GM12878 (cell line): ENCODE results near the gene PPME1. TPM values are rescaled to one million over a fixed set of nuclear protein-coding genes. Genes with fewer than 3 reads are reported as not detected.

Experiments
- ATAC-seq: fragments of 200-7000 bp; cut with Tn5 transposase; 3 replicates; pipeline ENCODE4 v1.9.1; 2020; ENCODE audit warnings: mild to moderate bottlenecking, moderate library complexity
- BruUV-seq: library from RNA; stranded (reverse); fragments of 400-500 nt; replicated peaks from 2 replicates; lab custom pipeline; 2021; lab: Mats Ljungman, UMichigan
- CTCF ChIA-PET: fragments of 300-600 bp; sonication (Branson Sonifier 250); formaldehyde crosslinking; extraction: SDS; loops from one replicate; lab custom pipeline; 2021; ENCODE audit warnings: inconsistent platforms; lab: Yijun Ruan, JAX
- POLR2A ChIA-PET: fragments of 350-600 bp; formaldehyde crosslinking; extraction: SDS; loops from one replicate; lab custom pipeline; 2021; ENCODE audit warnings: inconsistent platforms; lab: Charles Lee
- RAD21 ChIA-PET: fragments of 300-600 bp; sonication (Branson Sonifier 250); formaldehyde crosslinking; loops from one replicate; lab custom pipeline; 2023; ENCODE audit warnings: antibody characterized with exemption; ENCODE audit not compliant: unreplicated experiment; lab: Charles Lee
- SMC1A ChIA-PET: fragments of 300-600 bp; sonication (Branson Sonifier 250); formaldehyde crosslinking; loops from one replicate; lab custom pipeline; 2023; ENCODE audit not compliant: unreplicated experiment, uncharacterized antibody; lab: Charles Lee
- DNase-seq: peaks from one replicate; pipeline ENCODE4 v3.0.0-alpha.2; 2011; ENCODE audit warnings: low read depth, low spot score
- FAIRE-seq: peaks from 3 replicates; lab custom pipeline; 2011; peaks lifted over from hg19 to GRCh38; lab: Jason Lieb, UNC
- H2AFZ ChIP-seq: 2 replicates; pipeline ENCODE4 v1.6.0; 2011; ENCODE audit warnings: low read depth, low read length, control low read depth; ENCODE audit not compliant: control insufficient read depth
- H3K27ac ChIP-seq: 2 replicates; pipeline ENCODE4 v1.5.1; 2011; ENCODE audit warnings: control low read depth; ENCODE audit not compliant: control insufficient read depth, insufficient read depth
- H3K27me3 ChIP-seq, 2 experiments: replicated peaks in 1 of 2; 2 replicates each; pipeline versions ENCODE4 v1.6.0 to v1.6.1; 2011; ENCODE audit warnings: low read length in 1 of 2; ENCODE audit not compliant: control insufficient read depth in 2 of 2, insufficient read depth in 2 of 2
- H3K36me3 ChIP-seq, 2 experiments: 2 replicates each; pipeline ENCODE4 v1.5.1; 2011; ENCODE audit warnings: low read length in 1 of 2; ENCODE audit not compliant: control insufficient read depth in 2 of 2, insufficient read depth in 2 of 2
- H3K4me1 ChIP-seq: 2 replicates; pipeline ENCODE4 v1.6.1; 2011; ENCODE audit warnings: mild to moderate bottlenecking, low read length, moderate library complexity, mixed read lengths; ENCODE audit not compliant: control insufficient read depth, insufficient read depth
- H3K4me2 ChIP-seq: 2 replicates; pipeline ENCODE4 v1.6.0; 2011; ENCODE audit warnings: control low read depth; ENCODE audit not compliant: control insufficient read depth, insufficient read depth
- H3K4me3 ChIP-seq: fragments of 200-600 bp; sonication (generic); 2 replicates; pipeline ENCODE4 v1.5.1; 2016
- H3K79me2 ChIP-seq: 2 replicates; pipeline ENCODE4 v1.6.0; 2011; ENCODE audit warnings: low read length; ENCODE audit not compliant: control insufficient read depth, insufficient read depth
- H3K9ac ChIP-seq: 2 replicates; pipeline ENCODE4 v1.8.0; 2011; ENCODE audit warnings: low read length, control low read depth, mixed read lengths; ENCODE audit not compliant: control insufficient read depth, insufficient read depth
- H3K9me3 ChIP-seq: replicated peaks from 3 replicates; pipeline ENCODE4 v1.5.1; 2011; ENCODE audit warnings: mild to moderate bottlenecking, low read length; ENCODE audit not compliant: control insufficient read depth, insufficient read depth
- H4K20me1 ChIP-seq: 2 replicates; pipeline ENCODE4 v1.6.0; 2011; ENCODE audit not compliant: control insufficient read depth, insufficient read depth
- BRCA1 ChIP-seq: IDR thresholded peaks from 2 replicates; pipeline ENCODE4 v1.6.1; 2011; ENCODE audit warnings: low read depth, low read length, improper control_type of control experiment
- CREB1 ChIP-seq: IDR thresholded peaks from 2 replicates; pipeline ENCODE4 v1.6.1; 2012; ENCODE audit warnings: low read depth, mild to moderate bottlenecking, inconsistent platforms
- E2F8 ChIP-seq: fragments of 450-650 bp; IDR thresholded peaks from 2 replicates; pipeline ENCODE4 v1.6.1; 2018; ENCODE audit warnings: mild to moderate bottlenecking, low read depth, moderate library complexity; ENCODE audit not compliant: partially characterized antibody
- NFYB ChIP-seq: IDR thresholded peaks from 2 replicates; pipeline ENCODE4 v1.6.1; 2011; ENCODE audit warnings: low read depth, mild to moderate bottlenecking, low read length, improper control_type of control experiment, moderate library complexity; ENCODE audit not compliant: insufficient read depth
- PAX5 ChIP-seq: IDR thresholded peaks from 2 replicates; pipeline ENCODE4 v1.6.1; 2011; ENCODE audit warnings: low read depth, low read length, borderline replicate concordance
- POLR2A ChIP-seq: IDR thresholded peaks from 2 replicates; pipeline ENCODE4 v1.6.1; 2011; ENCODE audit warnings: low read depth, mild to moderate bottlenecking, low read length
- RFX5 ChIP-seq: IDR thresholded peaks from 2 replicates; pipeline ENCODE4 v1.6.1; 2011; ENCODE audit warnings: low read depth, low read length, improper control_type of control experiment
- SRF ChIP-seq, 2 experiments: IDR thresholded peaks; 2 replicates each; pipeline ENCODE4 v1.6.1; 2011; ENCODE audit warnings: low read depth in 2 of 2, low read length in 2 of 2, mild to moderate bottlenecking in 1 of 2, moderate library complexity in 1 of 2
- ZBTB4 ChIP-seq: fragments of 450-650 bp; formaldehyde crosslinking; IDR thresholded peaks from 2 replicates; pipeline ENCODE4 v1.4.0; 2022; ENCODE audit warnings: mild to moderate bottlenecking, moderate library complexity
- ZNF207 ChIP-seq: fragments of 450-650 bp; IDR thresholded peaks from 2 replicates; pipeline ENCODE4 v1.6.1; 2014; ENCODE audit warnings: antibody characterized with exemption, mild to moderate bottlenecking, borderline replicate concordance
- WGBS: methylation state at CpG from one replicate; pipeline ENCODE4 v1.1.6; 2016; ENCODE audit warnings: low lambda C conversion rate; ENCODE audit not compliant: insufficient replicate concordance, insufficient coverage; ENCODE audit errors: missing lambda C conversion rate; 5-methylcytosine and 5-hydroxymethylcytosine counted together
- in situ Hi-C: fragments of 300-500 bp; cut with MboI; formaldehyde crosslinking; loops from 9 replicates; pipeline ENCODE4 v1.14.3; 2018; ENCODE audit warnings: mixed read lengths
- intact Hi-C: fragments of 100-400 bp; cut with micrococcal nuclease; formaldehyde crosslinking; loops from one replicate; pipeline ENCODE4 v1.14.2; 2022; ENCODE audit not compliant: unreplicated experiment
- polyA plus RNA-seq, 11 experiments: library from polyadenylated mRNA; depleted of rRNA in 4 of 11; unstranded in 6 of 11; stranded (reverse) in 5 of 11; fragments of >200 nt; fragmentation: Nextera tagmentation in 4 of 11; fragmentation: Illumina TruSeq in 1 of 11; extraction: Ambion mirVana in 4 of 11; extraction: Trizol in 1 of 11; gene quantifications; 1 replicate in 1 of 11; 2 replicates in 10 of 11; pipeline versions ENCODE4 v1.2.1 to v1.2.3, GENCODE V29; 2011 to 2016; ENCODE audit warnings: inconsistent platforms in 2 of 11, missing spikeins in 2 of 11, low read depth in 1 of 11
- total RNA-seq, 4 experiments: library from RNA; depleted of rRNA in 3 of 4; stranded (reverse); fragments of >200 nt in 3 of 4; fragmentation: Illumina TruSeq in 1 of 4; extraction: Trizol in 1 of 4; gene quantifications; 2 replicates each; pipeline versions ENCODE4 v1.2.1 to v1.2.3, GENCODE V29; 2013 to 2021
- TF ChIP-seq, protein P1 (sequence below): IDR thresholded peaks from 2 replicates; pipeline ENCODE4 v1.6.1; 2012; ENCODE audit warnings: improper control_type of control experiment, low read depth, low read length; ENCODE audit not compliant: insufficient replicate concordance

Gene PPME1
- total and polyA plus RNA-seq, 10 of the 15 experiments (the other 5 are each of a cell fraction or from before 2014, with no cell fraction given) = 3.1 to 51.4 (median 20.8) TPM

- ChIA-PET RAD21 (no interaction called here), CTCF (no interaction called here), SMC1A (no interaction called here), POLR2A (no interaction called here)
- Histone ChIP-seq H3K79me2 (no peaks in the 10 kb centered on the region), H3K9me3 (no peaks in the 10 kb centered on the region), H4K20me1 (peaks cover 3% of the 10 kb centered on the region; the same call in 1 of the 2 replicates), H3K27ac (no peak overlapping the region), H3K4me1 (no peaks in the 10 kb centered on the region), H3K36me3 (peaks cover 8 to 24% of the 10 kb centered on the region in 2 experiments), H2AFZ (no peak overlapping the region), H3K27me3 (no peaks in the 10 kb centered on the region), H3K4me2 (no peak overlapping the region), H3K9ac (no peak overlapping the region), H3K4me3 (no peak overlapping the region)
- 93% methylated on average over 2 of the region's 2 CpGs for WGBS
- no TSS peak for BruUV-seq
- in situ Hi-C loops (no loop called here), intact Hi-C loops (loop anchor here (10.0 kb wide), 1 partner anchor 285 kb away; no protein-coding TSS in a partner anchor)
- no peak for DNase-seq
- TF ChIP-seq POLR2A (no peak), PAX5 (no peak), BRCA1 (no peak), NFYB (no peak), ZBTB4 (CRISPR knock-in tag) (no peak), E2F8 (no peak), ZNF207 (no peak), CREB1 (no peak), SRF (IDR thresholded peaks at IDR 0.05; ENCODE audit: low read depth in 2 of 2, low read length in 2 of 2) (no peak), RFX5 (no peak)
- TF ChIP-seq, protein P1, sequence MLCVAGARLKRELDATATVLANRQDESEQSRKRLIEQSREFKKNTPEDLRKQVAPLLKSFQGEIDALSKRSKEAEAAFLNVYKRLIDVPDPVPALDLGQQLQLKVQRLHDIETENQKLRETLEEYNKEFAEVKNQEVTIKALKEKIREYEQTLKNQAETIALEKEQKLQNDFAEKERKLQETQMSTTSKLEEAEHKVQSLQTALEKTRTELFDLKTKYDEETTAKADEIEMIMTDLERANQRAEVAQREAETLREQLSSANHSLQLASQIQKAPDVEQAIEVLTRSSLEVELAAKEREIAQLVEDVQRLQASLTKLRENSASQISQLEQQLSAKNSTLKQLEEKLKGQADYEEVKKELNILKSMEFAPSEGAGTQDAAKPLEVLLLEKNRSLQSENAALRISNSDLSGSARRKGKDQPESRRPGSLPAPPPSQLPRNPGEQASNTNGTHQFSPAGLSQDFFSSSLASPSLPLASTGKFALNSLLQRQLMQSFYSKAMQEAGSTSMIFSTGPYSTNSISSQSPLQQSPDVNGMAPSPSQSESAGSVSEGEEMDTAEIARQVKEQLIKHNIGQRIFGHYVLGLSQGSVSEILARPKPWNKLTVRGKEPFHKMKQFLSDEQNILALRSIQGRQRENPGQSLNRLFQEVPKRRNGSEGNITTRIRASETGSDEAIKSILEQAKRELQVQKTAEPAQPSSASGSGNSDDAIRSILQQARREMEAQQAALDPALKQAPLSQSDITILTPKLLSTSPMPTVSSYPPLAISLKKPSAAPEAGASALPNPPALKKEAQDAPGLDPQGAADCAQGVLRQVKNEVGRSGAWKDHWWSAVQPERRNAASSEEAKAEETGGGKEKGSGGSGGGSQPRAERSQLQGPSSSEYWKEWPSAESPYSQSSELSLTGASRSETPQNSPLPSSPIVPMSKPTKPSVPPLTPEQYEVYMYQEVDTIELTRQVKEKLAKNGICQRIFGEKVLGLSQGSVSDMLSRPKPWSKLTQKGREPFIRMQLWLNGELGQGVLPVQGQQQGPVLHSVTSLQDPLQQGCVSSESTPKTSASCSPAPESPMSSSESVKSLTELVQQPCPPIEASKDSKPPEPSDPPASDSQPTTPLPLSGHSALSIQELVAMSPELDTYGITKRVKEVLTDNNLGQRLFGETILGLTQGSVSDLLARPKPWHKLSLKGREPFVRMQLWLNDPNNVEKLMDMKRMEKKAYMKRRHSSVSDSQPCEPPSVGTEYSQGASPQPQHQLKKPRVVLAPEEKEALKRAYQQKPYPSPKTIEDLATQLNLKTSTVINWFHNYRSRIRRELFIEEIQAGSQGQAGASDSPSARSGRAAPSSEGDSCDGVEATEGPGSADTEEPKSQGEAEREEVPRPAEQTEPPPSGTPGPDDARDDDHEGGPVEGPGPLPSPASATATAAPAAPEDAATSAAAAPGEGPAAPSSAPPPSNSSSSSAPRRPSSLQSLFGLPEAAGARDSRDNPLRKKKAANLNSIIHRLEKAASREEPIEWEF = no peak
- no peak for FAIRE-seq
- no peak for ATAC-seq
Measured at GRCh38 chr11:74249496-74249895, 78.4 kb downstream of the PPME1 start.
